Measurements from ENCODE around the gene ZNF248. TPM values are rescaled to one million over a fixed set of nuclear protein-coding genes. Genes with fewer than 3 reads are reported as not detected.

ZNF248 gene
- total and polyA plus RNA-seq, 8 donors, result 12.0 to 45.2 (median 40.0) TPM

GRCh38 chr10:37813763-37814162 lies 43.6 kb downstream of the ZNF248 start:
- H3K27me3 ChIP-seq, result no peaks in the 10 kb centered on the region
- intact Hi-C loops (cut with DNase I), result no loop called here
- H3K27ac ChIP-seq, result no peak overlapping the region
- peaks cover 0 to 98% of the 10 kb centered on the region in 2 donors for H3K9me3 ChIP-seq
- DNase-seq (no peak), ATAC-seq (no peak)
- TF ChIP-seq CTCF (IDR thresholded peaks at IDR 0.05), result no peak
- no peak overlapping the region for H3K4me3 ChIP-seq
- no peaks in the 10 kb centered on the region for H3K4me1 ChIP-seq
- peaks cover 0 to 4% of the 10 kb centered on the region in 2 donors for H3K36me3 ChIP-seq

GRCh38 chr10:37812290-37812689 lies 45.1 kb downstream of the ZNF248 start:
- H3K36me3 ChIP-seq, result peaks cover 0 to 4% of the 10 kb centered on the region in 2 donors
- no peaks in the 10 kb centered on the region for H3K27me3 ChIP-seq
- H3K4me1 ChIP-seq, result no peaks in the 10 kb centered on the region
- no peak overlapping the region for H3K4me3 ChIP-seq
- DNase-seq (no peak), ATAC-seq (no peak)
- no peak for TF ChIP-seq CTCF (IDR thresholded peaks at IDR 0.05)
- H3K9me3 ChIP-seq, result peaks cover 0 to 92% of the 10 kb centered on the region in 2 donors
- H3K27ac ChIP-seq, result no peak overlapping the region
- intact Hi-C loops (cut with DNase I), result no loop called here

GRCh38 chr10:37803269-37803668 lies 54.1 kb downstream of the ZNF248 start:
- no peaks in the 10 kb centered on the region for H3K27me3 ChIP-seq
- H3K36me3 ChIP-seq, result peaks cover 0 to 9% of the 10 kb centered on the region in 2 donors
- no peak for TF ChIP-seq CTCF (IDR thresholded peaks at IDR 0.05)
- H3K4me1 ChIP-seq, result no peaks in the 10 kb centered on the region
- ATAC-seq, result no peak
- H3K27ac ChIP-seq, result no peak overlapping the region
- peaks cover 0 to 8% of the 10 kb centered on the region in 2 donors for H3K9me3 ChIP-seq
- intact Hi-C loops (cut with DNase I), result no loop called here
- DNase-seq, result no peak
- no peak overlapping the region for H3K4me3 ChIP-seq

- Histone ChIP-seq H3K27ac (no peak overlapping the region), H3K4me3 (no peak overlapping the region), H3K9me3 (peaks cover 0 to 14% of the 10 kb centered on the region in 2 donors), H3K36me3 (peaks cover 0 to 9% of the 10 kb centered on the region in 2 donors), H3K27me3 (no peaks in the 10 kb centered on the region), H3K4me1 (no peaks in the 10 kb centered on the region)
- intact Hi-C loops (cut with DNase I), result no loop called here
- ATAC-seq (no peak), DNase-seq (no peak)
- no peak for TF ChIP-seq CTCF (IDR thresholded peaks at IDR 0.05)
Measured at GRCh38 chr10:37801557-37801956, 55.9 kb downstream of the ZNF248 start.

GRCh38 chr10:37794305-37794976 lies 63.0 kb downstream of the ZNF248 start:
- no peaks in the 10 kb centered on the region for H3K4me1 ChIP-seq
- H3K27ac ChIP-seq, result no peak overlapping the region
- peaks cover 0 to 78% of the 10 kb centered on the region in 2 donors for H3K9me3 ChIP-seq
- no peak overlapping the region for H3K4me3 ChIP-seq
- H3K36me3 ChIP-seq, result no peaks in the 10 kb centered on the region
- no peak for TF ChIP-seq CTCF (IDR thresholded peaks at IDR 0.05)
- intact Hi-C loops (cut with DNase I), result no loop called here
- DNase-seq (no peak), ATAC-seq (no peak)
- no peaks in the 10 kb centered on the region for H3K27me3 ChIP-seq

Data from left lung (tissue), 10 donors.